ENCODE data around the gene IL1RL2.

The IL1RL2 gene

DNA sequence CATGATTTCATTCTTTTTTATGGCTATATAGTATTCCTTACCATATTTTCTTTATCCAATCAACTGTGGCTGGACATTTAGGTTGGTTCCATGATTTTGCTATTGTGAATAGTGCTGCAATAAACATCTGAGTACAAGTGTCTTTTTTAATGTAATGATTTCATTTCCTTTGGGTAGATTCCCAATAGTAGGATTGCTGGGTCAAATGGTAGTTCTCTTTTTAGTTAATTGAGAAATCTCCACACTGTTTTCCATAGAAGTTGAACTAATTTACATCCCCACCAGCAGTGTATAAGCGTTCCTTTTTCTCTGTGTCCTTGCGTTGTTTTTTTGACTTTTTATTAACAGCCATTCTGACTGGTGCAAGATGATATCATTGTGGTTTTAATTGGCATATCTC, 65.4 kb downstream of the IL1RL2 start:
- TF ChIP-seq CTCF (IDR thresholded peaks at IDR 0.05; ENCODE audit: extremely low read depth, missing control alignments) = no peak
- no peak for DNase-seq (ENCODE audit: low spot score)

- DNase-seq (ENCODE audit: low spot score) = no peak
- no peak for TF ChIP-seq CTCF (IDR thresholded peaks at IDR 0.05; ENCODE audit: extremely low read depth, missing control alignments)
Observed at GRCh38 chr2:102253140-102253752, 66.4 kb downstream of the IL1RL2 start.

- DNase-seq (ENCODE audit: low spot score) = no peak
- no peak for TF ChIP-seq CTCF (IDR thresholded peaks at IDR 0.05; ENCODE audit: extremely low read depth, missing control alignments)
Observed at GRCh38 chr2:102253753-102254150, 66.9 kb downstream of the IL1RL2 start.

DNA sequence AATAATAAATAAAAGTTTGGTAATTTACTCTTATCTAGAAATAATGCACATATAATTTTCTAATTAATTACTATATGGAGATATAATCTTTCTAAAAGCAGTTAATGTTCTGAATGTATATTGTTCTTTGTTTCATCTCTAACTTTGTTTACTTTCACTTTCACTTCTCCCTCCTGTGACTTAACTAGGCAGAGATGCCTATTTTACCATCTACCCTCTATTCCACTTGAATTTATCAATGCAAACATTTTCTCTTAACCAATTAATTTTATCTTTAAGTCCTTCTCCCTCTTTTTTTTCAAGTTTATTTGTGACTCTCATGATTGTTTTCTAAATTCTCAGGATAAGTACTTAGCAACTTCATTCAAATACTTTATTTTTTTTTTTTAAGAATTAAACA, 69.5 kb downstream of the IL1RL2 start:
- no peak for TF ChIP-seq CTCF (IDR thresholded peaks at IDR 0.05; ENCODE audit: extremely low read depth, missing control alignments)
- no peak for DNase-seq (ENCODE audit: low spot score)

DNA sequence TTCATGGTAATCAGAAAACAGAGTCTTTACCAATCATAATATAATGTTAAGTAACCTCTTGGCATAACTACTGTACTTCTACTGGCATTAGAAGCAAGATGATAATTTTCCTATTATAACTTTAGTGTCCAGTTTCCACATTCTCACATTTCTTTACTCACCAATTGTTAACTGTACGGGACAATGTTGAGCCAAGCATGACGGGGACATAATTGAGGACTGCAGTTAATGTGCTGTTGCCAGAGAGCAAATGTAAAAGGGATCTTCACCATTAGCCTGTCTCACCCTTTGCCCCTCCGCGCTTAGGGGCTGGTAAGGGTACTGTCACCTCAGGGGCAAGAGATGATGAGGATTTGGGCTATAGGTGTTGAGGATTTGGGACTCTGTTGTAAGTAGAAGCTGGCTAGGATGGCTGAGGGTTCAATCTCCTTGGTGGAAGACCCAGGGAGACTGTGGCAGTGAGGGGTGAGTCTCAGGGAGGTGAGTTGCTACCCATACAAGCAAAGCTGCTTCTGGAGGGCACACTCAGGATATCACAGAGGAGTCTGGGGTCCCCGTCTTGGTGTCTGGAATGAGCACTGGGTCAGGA, 70.1 kb downstream of the IL1RL2 start:
- TF ChIP-seq CTCF (IDR thresholded peaks at IDR 0.05; ENCODE audit: extremely low read depth, missing control alignments) = no peak

GRCh38 chr2:102258025-102258385, 71.2 kb downstream of the IL1RL2 start:
- no peak for TF ChIP-seq CTCF (IDR thresholded peaks at IDR 0.05; ENCODE audit: extremely low read depth, missing control alignments)
- no peak for DNase-seq (ENCODE audit: low spot score)

More for the DNA sequence above, 70.1 kb downstream of the IL1RL2 start:
- no peak for DNase-seq (ENCODE audit: low spot score)

GRCh38 chr2:102258386-102259074, 71.7 kb downstream of the IL1RL2 start:
- no peak for DNase-seq (ENCODE audit: low spot score)
- no peak for TF ChIP-seq CTCF (IDR thresholded peaks at IDR 0.05; ENCODE audit: extremely low read depth, missing control alignments)
